GM12864 (cell line): ENCODE measurements around the gene ETV6.

ENCODE experiments used
- DNase-seq: peaks from one replicate; pipeline ENCODE4 v3.0.0-alpha.2; 2011; ENCODE audit warnings: low read depth
- H3K4me3 ChIP-seq: 2 replicates; pipeline ENCODE4 v1.5.1; 2011; ENCODE audit warnings: mild to moderate bottlenecking, low read depth, low read length, control low read depth
- CTCF ChIP-seq: IDR thresholded peaks from 2 replicates; pipeline ENCODE4 v1.5.1; 2011; ENCODE audit warnings: low read depth, mild to moderate bottlenecking, moderate library complexity, low read length, control low read depth, inconsistent platforms; ENCODE audit errors: missing control alignments

The ETV6 gene

DNA sequence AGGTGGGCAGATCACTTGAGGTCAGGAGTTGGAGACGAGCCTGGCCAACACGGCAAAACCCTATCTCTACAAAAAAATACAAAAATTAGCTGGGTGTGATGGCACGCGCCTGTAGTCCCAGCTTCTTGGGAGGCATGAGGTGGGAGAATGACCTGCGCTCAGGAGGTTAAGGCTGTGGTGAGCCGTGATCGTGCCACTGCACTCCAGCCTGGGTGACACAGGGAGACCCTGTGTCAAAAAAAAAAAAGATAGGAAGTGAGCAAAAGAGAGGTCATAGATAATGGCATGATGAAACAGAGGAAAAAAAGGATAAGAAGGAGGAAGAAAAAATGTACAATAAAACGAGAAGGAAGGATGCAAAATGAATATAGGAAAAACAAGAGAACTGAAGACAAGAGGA lies 159.5 kb downstream of the ETV6 start:
- no peak for TF ChIP-seq CTCF
- DNase-seq, result no peak
- H3K4me3 ChIP-seq, result no peak overlapping the region

DNA sequence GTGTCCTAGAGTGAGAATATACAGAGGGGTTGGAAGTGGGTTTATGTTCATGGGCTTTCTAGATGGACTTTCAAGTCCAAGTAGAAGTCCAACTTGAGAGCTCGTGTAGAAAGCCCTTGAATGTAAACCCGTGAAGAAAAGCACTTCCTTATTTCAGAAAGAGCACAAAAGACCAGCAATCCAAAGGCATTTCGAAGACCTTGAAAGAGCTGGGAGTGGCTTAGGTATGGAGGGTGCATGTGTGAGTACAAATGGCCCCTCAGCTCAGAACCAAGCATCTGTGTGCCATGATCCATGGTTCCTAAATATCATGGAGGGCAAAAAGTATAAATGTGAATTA lies 160.7 kb downstream of the ETV6 start:
- no peak overlapping the region for H3K4me3 ChIP-seq
- no peak for DNase-seq
- TF ChIP-seq CTCF, result no peak

DNA sequence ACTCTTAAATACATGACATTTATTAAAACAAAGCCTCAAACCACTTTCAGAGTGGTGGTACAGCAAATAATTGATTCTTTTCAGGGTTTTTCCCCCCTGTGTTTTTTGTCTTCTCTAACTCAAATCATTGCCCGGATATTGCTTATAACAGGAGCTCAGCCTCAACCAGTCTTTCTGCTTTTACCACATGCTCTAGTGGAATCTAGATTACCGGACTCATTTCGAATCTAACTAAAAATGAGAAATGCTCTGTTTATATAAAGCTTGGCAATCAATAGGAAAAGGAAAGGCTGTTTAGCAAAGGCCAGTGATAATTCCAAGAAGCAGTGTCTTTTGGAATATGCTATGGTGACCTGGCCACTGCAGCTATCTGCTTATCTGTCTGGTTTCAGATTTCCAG lies 161.5 kb downstream of the ETV6 start:
- no peak overlapping the region for H3K4me3 ChIP-seq
- no peak for DNase-seq
- no peak for TF ChIP-seq CTCF

DNA sequence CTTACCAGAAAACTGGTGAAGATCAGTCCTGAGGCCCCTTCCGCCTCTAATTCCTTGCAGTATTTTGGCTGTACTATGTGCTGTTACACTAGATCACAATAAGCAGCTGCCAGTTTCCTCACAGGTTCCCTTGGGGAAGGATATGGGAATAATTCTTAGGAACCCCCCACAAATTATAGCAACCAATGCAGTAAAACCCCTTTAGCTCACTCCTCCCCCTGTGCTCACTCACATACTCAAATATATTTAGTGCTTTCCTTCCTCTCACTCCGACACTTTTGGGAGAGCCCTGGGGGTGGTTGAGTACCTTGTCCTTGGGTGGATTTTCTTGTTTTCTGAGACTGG lies 162.7 kb downstream of the ETV6 start:
- no peak overlapping the region for H3K4me3 ChIP-seq
- no peak for DNase-seq

DNA sequence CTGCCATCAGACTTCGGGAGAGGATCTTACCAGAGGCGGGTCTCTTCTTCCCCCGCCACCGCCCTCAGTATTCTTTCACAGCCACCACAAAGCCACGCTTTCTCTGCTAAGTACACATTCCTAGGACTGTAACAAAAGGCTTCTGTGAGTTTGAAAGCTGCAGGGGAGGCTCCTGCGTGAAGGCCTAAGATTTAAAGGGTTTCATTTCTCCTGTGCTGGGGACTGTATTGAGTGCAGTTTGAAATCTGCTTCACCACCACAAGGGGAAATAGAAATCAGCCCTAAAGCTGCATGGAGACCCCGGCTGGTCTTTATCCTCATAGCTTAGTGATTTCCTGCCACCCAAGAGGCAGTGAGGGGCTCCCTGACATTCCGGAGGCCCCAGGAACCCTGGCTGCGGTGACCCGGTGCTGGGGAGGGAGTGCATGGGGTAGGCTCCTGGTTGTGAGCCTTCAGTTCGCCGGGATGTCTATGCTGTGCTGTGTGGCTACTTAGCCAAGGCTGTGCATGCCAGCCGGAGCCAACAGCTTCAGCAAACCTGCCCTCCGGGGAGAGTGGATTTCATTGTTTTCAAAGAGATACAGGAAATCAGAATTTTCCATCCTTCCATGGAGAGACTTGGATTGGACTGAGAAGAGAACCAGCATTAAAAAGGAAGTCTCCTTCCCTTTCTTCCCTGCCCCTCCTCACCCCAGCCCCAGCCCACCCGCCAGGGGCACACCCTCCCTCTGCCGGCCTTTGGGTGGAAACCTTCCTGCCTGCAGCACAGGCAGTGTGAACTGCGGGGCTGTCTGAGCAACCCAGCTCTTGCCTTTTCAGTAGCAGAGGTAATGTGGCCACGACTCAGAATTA lies 163.3 kb downstream of the ETV6 start:
- no peak overlapping the region for H3K4me3 ChIP-seq
- no peak for DNase-seq
- TF ChIP-seq CTCF, result peak; percentile 36

More for the DNA sequence above, 162.7 kb downstream of the ETV6 start:
- no peak for TF ChIP-seq CTCF

- TF ChIP-seq CTCF, result no peak
- no peak overlapping the region for H3K4me3 ChIP-seq
- no peak for DNase-seq
Measured at GRCh38 chr12:11813438-11813813, 164.0 kb downstream of the ETV6 start.

GRCh38 chr12:11814374-11814773 lies 164.9 kb downstream of the ETV6 start:
- H3K4me3 ChIP-seq, result no peak overlapping the region
- TF ChIP-seq CTCF, result no peak
- DNase-seq, result no peak
